GM12801 (cell line): ENCODE data around the gene DICER1.

Experiments used
- CTCF ChIP-seq: IDR thresholded peaks from one replicate; pipeline ENCODE4 v1.5.1; 2011; ENCODE audit warnings: control low read depth; ENCODE audit not compliant: insufficient read length; ENCODE audit errors: extremely low read depth

The DICER1 gene

GRCh38 chr14:95068080-95068479 is 89.2 kb downstream of the DICER1 start:
- no peak for TF ChIP-seq CTCF

GRCh38 chr14:95067526-95067925 is 89.8 kb downstream of the DICER1 start:
- no peak for TF ChIP-seq CTCF

- no peak for TF ChIP-seq CTCF
Measured at GRCh38 chr14:95066427-95066986, 90.8 kb downstream of the DICER1 start.

GRCh38 chr14:95065411-95065810 is 91.9 kb downstream of the DICER1 start:
- TF ChIP-seq CTCF: no peak

GRCh38 chr14:95064734-95065133 is 92.6 kb downstream of the DICER1 start:
- no peak for TF ChIP-seq CTCF

- TF ChIP-seq CTCF: no peak
Measured at GRCh38 chr14:95064256-95064655, 93.1 kb downstream of the DICER1 start.

GRCh38 chr14:95063391-95063790 is 93.9 kb downstream of the DICER1 start:
- TF ChIP-seq CTCF: no peak

GRCh38 chr14:95062946-95063345 is 94.4 kb downstream of the DICER1 start:
- no peak for TF ChIP-seq CTCF
